ENCODE measurements around the gene FAM162A.
"Not testable (repeated sequence)": the region's sequence is repeated elsewhere in the genome, so short reads cannot be mapped to it uniquely, and the experiment has no call there.

FAM162A gene

GRCh38 chr3:122421836-122422235 lies 37.9 kb downstream of the FAM162A start:
- no peak for DNase-seq

DNA sequence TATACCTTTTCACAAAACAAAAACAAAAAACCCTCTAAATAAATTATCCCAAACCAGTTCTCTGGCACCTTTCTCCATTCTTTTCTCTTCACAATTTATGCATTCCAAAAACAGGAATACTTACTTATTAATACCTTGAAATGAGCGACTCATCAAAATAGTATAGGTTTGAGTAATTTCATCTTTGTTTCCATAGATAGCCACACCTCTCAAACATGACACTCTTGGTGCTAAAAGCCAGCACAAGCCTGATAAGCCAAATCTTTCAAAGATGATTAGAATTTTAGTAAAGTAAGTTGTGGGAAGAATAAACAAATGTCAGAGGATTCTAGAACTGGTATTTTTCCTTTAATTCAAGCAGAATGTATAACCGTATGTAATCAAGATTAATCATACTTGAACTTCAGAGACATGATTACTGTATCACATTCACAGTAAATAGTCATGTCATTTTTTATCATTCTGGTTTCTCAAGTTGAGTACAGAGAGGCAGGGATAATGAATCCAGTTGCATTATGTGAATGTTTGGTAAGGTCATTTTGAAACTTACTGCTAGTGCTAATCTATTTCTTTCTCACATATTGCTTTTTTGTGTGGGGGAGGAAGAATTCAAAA lies 44.0 kb downstream of the FAM162A start:
- no peak for DNase-seq

- DNase-seq, result no peak
Observed at GRCh38 chr3:122430371-122430770, 46.4 kb downstream of the FAM162A start.

DNA sequence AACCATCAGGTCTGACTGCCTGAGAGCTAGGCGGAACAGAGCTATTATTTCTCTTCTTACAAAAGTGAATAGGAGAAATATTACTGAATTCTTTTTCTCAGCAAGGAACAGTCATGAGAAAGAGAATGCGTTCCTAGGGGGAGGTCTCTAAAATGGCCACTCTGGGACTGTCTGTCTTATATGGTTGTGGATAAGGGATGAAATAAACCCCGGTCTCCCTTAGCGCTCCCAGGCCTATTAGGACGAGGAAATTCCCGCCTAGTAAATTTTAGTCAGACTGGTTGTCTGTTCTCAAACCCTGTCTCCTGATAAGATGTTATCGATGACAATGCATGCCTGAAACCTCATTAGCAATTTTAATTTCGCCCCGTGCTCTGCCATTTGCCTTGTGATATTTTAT lies 52.0 kb downstream of the FAM162A start:
- no peak for DNase-seq

DNA sequence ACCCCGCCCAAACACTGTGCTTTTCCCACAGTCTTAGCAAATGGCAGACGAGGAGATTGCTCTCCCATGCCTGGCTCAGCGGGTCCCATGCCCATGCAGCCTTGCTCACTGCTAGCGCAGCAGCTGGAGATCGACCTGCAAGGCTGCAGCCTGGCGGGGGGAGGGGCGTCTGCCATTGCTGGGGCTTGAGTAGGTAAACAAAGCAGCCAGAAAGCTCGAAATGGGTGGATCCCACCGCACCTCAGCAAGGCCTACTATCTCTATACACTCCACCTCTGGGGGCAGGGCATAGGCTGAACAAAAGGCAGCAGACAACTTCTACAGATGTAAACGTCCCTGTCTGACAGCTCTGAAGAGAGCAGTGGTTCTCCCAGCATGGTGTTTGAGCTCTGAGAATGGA lies 59.1 kb downstream of the FAM162A start:
- no peak for DNase-seq

DNA sequence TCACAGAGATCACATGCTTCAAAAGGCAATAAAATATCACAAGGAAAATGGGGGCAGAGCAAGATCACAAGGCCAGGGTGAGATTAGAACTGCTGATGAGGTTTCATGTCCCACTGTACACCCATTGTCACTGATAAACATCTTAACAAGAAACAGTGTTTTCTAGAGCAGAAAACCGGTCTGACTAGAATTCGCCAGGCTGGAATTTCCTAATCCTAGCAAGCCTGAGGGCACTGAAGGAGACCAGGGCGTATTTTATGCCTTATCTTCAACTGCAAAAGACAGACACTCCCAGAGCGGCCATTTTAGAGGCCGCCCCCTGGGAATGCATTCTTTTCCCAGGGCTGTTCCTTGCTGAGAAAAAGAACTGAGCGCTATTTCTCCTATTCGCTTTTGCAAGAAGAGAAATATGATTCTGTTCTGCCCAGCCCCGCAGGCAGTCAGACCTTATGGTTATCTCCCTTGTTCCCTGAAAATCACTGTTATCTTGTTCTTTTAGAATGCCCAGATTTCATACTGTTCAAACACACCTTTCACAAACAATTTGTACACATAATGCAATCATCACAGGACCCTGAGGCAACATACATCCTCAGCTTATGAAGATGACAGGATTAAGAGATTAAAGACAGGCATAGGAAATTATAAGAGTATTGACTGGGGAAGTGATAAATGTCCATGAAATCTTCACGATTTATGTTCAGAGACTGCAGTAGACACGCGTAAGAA lies 59.9 kb downstream of the FAM162A start:
- not testable (repeated sequence) for DNase-seq

- not testable (repeated sequence) for DNase-seq
Observed at GRCh38 chr3:122444491-122444887, 60.5 kb downstream of the FAM162A start.

- not testable (repeated sequence) for DNase-seq
Observed at GRCh38 chr3:122448218-122448617, 64.2 kb downstream of the FAM162A start.

DNA sequence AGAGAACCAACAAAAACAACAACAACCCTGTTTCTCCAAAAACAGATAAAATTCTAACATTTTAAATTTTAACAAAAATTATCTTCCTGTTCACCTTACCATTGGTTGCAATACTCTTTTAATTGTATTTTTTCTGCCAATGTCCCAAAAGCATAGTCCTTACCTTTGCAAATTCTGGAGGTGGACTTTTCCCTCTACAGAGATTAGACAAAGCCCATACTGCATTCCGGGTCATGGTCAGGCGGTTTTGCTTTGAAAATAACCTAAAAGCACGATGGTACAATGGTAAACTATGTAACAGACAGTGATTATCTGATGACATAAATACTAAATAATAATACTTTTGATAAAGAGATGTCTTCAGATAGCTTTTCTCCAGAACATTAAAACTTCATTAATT lies 67.4 kb downstream of the FAM162A start:
- no peak for DNase-seq

DNA sequence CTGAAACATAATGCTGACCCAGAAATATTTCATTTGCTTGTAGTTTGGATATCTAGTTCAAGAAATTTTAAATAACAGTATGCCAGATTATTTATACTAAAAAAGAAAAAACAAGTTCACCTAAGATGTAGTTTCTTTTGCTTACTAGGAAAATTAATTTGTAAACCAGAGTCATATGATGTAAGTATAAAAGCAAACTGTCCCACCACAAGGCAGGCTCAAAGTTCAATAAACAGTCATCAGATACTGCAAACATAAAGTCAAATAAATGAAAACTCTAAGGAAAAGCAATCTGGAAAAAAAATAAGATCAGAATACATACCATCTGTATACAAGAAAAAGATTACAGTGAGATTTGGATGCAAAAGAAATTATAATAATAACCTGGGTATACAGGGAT lies 72.1 kb downstream of the FAM162A start:
- no peak for DNase-seq

DNA sequence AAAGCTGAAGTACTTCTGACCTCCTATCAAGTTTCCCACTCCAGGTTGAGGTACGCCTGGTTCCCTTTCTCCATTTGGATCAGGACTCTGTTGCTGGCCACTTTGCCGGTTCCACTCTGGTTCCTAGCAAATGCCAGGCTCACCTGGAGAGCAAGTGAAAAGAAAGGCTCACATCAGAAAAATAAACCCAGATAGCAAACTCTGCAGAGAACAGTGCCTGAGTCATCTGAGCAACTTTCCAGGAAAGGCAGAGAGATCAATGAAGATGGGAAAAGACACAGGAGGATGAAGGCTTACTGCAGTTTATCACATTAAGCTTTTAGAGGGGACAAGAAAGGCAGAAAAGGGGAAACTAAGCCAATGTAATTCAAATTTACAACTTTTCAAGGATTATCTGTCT lies 73.7 kb downstream of the FAM162A start:
- no peak for DNase-seq

DNA sequence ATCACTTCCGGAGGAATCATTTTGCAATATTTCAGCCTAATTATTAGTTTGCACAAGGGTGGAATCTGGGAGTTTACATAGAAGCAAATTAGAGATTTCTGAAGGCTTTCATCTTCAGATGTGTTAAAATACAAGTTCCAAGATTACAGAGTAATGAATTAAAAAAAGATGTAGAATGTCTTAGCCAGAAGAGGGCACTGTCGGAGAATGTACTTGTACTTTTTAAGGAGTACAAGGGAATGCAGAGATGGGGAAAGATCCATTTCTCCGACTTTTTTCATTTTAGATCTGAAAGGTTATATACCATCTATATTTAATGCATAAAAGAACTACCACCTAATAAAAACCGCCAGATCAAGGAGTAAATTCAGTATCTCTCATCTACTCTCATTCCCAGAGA lies 75.0 kb downstream of the FAM162A start:
- DNase-seq, result no peak

GRCh38 chr3:122461806-122462205 lies 77.8 kb downstream of the FAM162A start:
- no peak for DNase-seq
